IPS-NIHi7 (cell line): ENCODE results near the gene TMEM30A.
A peak's percentile ranks its signal among the peaks of the same experiment; 100 is the strongest.

ENCODE experiments used
- DNase-seq: peaks from one replicate; pipeline ENCODE4 v3.0.0; 2012; ENCODE audit warnings: mixed read lengths; ENCODE audit errors: extremely low spot score

TMEM30A gene

GRCh38 chr6:75284632-75285282, at the start of gene TMEM30A:
TSS of gene TMEM30A (minus strand) at chr6:75284792. CDS start at chr6:75284638, 154 bp downstream.
- peak; percentile 96 for DNase-seq

GRCh38 chr6:75333676-75334200, 49.1 kb upstream of the TMEM30A start:
- DNase-seq = no peak

- DNase-seq = no peak
These were observed 46.6 kb upstream of the TMEM30A start for GRCh38 chr6:75331151-75331550.

GRCh38 chr6:75329703-75330102, 45.1 kb upstream of the TMEM30A start:
- DNase-seq = no peak

GRCh38 chr6:75327807-75328206, 43.2 kb upstream of the TMEM30A start:
- no peak for DNase-seq

- DNase-seq = no peak
These were observed 42.1 kb upstream of the TMEM30A start for GRCh38 chr6:75326557-75327258.

GRCh38 chr6:75318900-75319299, 34.3 kb upstream of the TMEM30A start:
- no peak for DNase-seq

GRCh38 chr6:75317503-75318206, 33.1 kb upstream of the TMEM30A start:
- DNase-seq = no peak

- DNase-seq = no peak
These were observed 31.4 kb upstream of the TMEM30A start for GRCh38 chr6:75315978-75316377.

GRCh38 chr6:75308250-75308988, 23.8 kb upstream of the TMEM30A start:
- peak; percentile 59 for DNase-seq

- DNase-seq = no peak
These were observed 22.9 kb upstream of the TMEM30A start for GRCh38 chr6:75307364-75308004.

- DNase-seq = no peak
These were observed 21.5 kb upstream of the TMEM30A start for GRCh38 chr6:75306064-75306463.

- peak; percentile 17 for DNase-seq
These were observed 21.0 kb upstream of the TMEM30A start for GRCh38 chr6:75305573-75305972.

- no peak for DNase-seq
These were observed 17.7 kb upstream of the TMEM30A start for GRCh38 chr6:75302280-75302679.

GRCh38 chr6:75301537-75301936, 16.9 kb upstream of the TMEM30A start:
- no peak for DNase-seq

GRCh38 chr6:75301088-75301487, 16.5 kb upstream of the TMEM30A start:
- DNase-seq = no peak

GRCh38 chr6:75300531-75300855, 15.9 kb upstream of the TMEM30A start:
- DNase-seq = no peak

GRCh38 chr6:75299801-75300530, 15.4 kb upstream of the TMEM30A start:
- DNase-seq = no peak

GRCh38 chr6:75296811-75297779, 12.5 kb upstream of the TMEM30A start:
- peak; percentile 18 for DNase-seq

GRCh38 chr6:75292555-75292954, 8.0 kb upstream of the TMEM30A start:
- DNase-seq = no peak
